WERI-Rb-1 (cell line): Measurements from ENCODE around the gene SLC51A.

Source experiments
- DNase-seq: peaks from one replicate; pipeline ENCODE4 v3.0.0-alpha.2; 2020
- H3K27ac ChIP-seq: fragments of 250-450 bp; sonication (Bioruptor Pico); 2 replicates; pipeline ENCODE4 v1.5.1; 2020; ENCODE audit warnings: mild to moderate bottlenecking, moderate library complexity
- H3K27me3 ChIP-seq: fragments of 250-450 bp; sonication (Bioruptor Pico); 2 replicates; pipeline ENCODE4 v1.5.1; 2021; ENCODE audit warnings: mild to moderate bottlenecking, low read depth, moderate library complexity; ENCODE audit not compliant: insufficient read depth, severe bottlenecking
- H3K36me3 ChIP-seq: fragments of 250-450 bp; sonication (Bioruptor Pico); 2 replicates; pipeline ENCODE4 v1.5.1; 2020; ENCODE audit warnings: mild to moderate bottlenecking, moderate library complexity
- H3K4me3 ChIP-seq: 2 replicates; pipeline ENCODE4 v1.5.1; 2011; ENCODE audit warnings: low read depth, mild to moderate bottlenecking, control low read depth, low read length
- H3K9me3 ChIP-seq: fragments of 250-450 bp; sonication (Bioruptor Pico); 2 replicates; pipeline ENCODE4 v1.5.1; 2021; ENCODE audit warnings: mild to moderate bottlenecking, moderate library complexity; ENCODE audit not compliant: severe bottlenecking
- TF ChIP-seq, protein P1 (sequence below): IDR thresholded peaks from 2 replicates; pipeline ENCODE4 v1.5.1; 2011; ENCODE audit warnings: low read depth, mild to moderate bottlenecking, control low read depth, inconsistent platforms, low read length

SLC51A gene

DNA sequence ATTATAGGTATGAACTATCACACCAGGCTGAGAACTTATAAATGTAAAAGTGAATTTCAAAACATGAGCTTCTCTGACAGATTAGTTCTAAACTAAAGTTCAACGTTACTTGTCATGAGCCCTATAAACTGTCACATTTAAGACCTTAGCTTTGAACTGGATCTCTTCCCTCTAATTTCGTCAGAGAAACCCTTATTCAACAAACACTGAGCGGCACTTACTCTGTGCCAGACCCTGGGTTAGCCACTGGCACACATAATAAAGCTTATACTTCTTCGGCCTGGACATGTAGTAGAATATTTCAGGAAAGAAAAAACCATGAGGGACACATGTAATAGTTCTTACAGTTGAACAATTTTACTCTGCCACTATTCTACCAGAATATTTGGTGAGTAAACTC is 65.6 kb downstream of the SLC51A start:
- H3K27me3 ChIP-seq: no peaks in the 10 kb centered on the region
- H3K9me3 ChIP-seq: no peaks in the 10 kb centered on the region
- DNase-seq: no peak
- no peak overlapping the region for H3K4me3 ChIP-seq
- TF ChIP-seq, protein P1, sequence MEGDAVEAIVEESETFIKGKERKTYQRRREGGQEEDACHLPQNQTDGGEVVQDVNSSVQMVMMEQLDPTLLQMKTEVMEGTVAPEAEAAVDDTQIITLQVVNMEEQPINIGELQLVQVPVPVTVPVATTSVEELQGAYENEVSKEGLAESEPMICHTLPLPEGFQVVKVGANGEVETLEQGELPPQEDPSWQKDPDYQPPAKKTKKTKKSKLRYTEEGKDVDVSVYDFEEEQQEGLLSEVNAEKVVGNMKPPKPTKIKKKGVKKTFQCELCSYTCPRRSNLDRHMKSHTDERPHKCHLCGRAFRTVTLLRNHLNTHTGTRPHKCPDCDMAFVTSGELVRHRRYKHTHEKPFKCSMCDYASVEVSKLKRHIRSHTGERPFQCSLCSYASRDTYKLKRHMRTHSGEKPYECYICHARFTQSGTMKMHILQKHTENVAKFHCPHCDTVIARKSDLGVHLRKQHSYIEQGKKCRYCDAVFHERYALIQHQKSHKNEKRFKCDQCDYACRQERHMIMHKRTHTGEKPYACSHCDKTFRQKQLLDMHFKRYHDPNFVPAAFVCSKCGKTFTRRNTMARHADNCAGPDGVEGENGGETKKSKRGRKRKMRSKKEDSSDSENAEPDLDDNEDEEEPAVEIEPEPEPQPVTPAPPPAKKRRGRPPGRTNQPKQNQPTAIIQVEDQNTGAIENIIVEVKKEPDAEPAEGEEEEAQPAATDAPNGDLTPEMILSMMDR: no peak
- H3K27ac ChIP-seq: no peak overlapping the region
- no peaks in the 10 kb centered on the region for H3K36me3 ChIP-seq
